Activated CD4-positive, alpha-beta T cell treated with anti-CD3 and anti-CD28 coated beads for 24 hours (primary cell): ENCODE measurements around the gene ZNRF3.
"Not testable (repeated sequence)": the region's sequence is repeated elsewhere in the genome, so short reads cannot be mapped to it uniquely, and the experiment has no call there.

ENCODE experiments used
- DNase-seq, 2 donors: peaks; one replicate each; pipeline ENCODE4 v3.0.0-alpha.2; 2020; ENCODE audit warnings: low read depth in 2 of 2

The ZNRF3 gene

DNA sequence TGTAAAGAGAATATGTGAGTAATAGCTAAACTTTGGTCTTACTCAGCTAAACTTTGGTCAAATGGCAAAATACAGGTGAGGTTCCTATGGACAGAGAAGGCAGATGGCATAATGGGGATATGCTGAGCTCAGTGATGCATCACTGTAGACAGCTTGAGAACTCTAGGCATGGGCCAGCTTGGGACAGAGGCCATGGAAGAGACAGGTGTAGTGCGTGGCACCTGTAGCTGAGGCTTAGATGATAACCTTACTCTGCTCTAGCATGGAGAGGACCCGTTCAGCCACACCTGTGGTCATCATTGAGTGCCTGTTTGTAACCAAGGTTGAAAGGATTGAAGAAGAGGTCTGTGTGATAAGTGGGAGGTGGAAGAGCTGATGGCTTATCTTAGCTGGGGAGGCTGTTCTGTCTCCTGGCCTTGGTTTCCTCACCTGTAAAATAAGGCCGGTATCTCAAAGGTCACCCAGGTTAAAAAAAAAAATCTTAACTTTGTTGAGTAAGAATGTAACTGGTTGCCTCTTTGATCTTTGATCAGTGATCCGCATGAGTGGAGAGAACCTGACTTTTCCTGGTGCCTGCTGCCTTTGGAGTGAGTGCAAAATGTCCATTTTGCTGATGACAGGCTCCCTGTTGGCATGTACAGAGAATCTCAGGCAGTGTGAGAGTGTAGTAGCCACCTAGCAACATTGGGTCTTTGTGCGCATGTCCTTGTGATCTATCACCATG, 48.6 kb downstream of the ZNRF3 start:
- no peak for DNase-seq

DNA sequence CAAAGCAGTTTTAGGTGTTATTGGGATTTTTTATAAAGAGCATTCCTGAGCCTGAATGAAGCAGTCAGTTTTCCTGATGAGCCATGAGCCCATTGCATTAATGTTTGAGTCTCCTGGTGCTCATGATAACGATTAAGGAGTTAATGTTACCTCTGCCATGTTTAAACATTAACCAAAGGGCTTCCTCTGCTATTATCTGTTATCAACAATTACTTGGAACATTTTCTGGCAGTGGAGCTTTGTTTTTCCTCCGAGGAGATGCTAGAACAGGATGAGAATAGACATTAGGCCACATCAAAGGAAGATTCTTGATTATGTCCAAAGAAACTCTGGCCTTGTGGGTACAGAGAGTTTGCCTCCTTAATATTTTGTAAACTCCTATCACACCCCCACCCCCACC, 49.9 kb downstream of the ZNRF3 start:
- DNase-seq: no peak

DNA sequence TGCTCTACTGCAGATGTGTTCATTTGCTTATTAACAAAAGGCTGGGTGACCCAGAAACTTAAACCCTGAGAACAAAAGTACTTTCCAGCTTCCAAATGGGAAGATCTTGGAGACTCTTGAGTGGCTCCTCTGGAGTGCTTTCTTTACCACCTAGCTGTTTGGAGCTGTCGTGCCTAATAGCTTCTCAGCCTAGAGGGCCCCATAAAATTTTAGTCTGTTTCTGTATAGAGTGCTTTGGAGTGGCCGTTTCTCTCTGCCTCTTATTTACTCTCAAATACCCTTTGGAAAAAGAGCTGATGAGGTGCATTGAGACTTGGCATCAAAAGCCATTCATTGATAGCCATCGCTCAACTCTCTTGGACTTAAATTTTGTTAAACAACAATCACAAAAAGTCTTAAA, 50.7 kb downstream of the ZNRF3 start:
- DNase-seq: no peak

DNA sequence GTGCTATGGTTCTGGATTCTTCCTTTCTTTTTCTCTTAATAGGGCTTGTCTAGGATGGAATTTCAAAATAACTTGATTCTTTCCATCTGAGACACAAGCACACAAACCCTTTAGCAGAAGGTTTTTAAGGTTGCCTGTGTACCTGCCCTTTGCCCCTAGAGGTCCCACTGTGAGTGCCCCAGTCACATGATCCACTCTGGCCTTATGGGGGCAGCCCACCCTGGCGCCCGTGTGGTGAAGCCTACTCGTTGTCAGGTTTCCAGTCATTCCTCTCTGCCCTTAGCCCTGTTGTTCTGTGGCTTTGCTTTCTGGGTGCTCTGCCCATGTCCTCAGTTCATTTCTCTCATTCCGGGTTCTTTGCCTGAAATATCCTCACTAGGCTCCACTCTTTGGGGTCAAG, 51.8 kb downstream of the ZNRF3 start:
- no peak for DNase-seq

GRCh38 chr22:28935713-28936112, 52.3 kb downstream of the ZNRF3 start:
- no peak for DNase-seq

DNA sequence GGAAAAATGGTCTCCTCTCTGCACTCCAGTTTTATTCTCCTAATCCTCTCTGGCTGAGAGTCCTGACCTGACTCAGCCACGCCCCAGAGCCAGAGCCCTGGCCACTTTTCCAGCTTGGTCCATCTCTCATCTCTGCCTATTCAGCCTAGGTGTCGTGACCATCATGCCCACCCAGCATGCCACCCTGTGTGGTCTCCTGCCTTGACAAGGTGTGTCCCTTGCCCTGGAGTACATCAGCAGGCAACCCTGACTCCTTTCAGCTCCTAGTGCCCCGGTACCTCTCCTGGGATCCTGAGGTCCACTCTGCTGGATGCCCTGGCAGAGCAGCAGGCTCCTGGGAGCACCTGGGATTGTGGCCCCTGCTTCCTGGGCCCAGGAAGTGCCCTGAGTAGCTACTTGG, 52.8 kb downstream of the ZNRF3 start:
- no peak for DNase-seq

DNA sequence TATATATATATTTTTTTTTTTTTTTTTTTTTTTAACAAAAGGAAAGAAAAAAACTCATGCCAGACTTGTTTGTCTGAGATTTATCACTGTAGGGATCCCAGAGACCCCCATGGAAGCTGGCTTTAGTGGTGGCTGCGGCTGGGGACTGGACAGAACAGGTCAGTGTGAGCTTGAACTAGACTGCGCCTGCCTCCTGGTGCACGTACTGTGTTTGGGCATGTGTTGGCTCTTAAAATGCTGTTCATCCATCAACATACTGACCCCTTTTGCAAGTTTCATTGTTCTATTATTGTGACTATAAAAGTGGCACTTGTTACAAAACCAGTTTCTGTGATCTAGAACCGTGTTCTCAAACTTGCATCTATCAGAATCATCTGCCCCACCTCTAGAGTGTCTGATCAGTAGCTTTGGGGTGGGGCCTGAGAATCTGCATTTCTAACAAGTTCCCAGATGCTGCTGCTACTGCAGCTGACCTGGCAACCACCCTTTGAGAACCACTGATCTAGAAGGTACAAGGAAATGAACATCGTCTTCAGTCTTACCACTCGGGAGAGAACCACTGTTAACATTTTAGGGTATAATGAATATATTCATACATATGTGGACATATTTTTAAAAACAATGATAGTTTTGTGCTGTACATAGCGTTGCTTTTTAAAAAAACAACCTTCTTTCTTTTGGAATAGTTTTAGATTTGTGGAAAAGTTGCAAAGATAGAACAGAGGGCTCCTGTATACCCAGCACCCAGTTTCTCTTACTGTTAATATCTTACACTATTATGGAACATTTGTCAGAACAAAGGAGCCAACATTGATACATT, 54.0 kb downstream of the ZNRF3 start:
- DNase-seq: no peak

- no peak for DNase-seq
These were observed 55.0 kb downstream of the ZNRF3 start for GRCh38 chr22:28938286-28938833.

DNA sequence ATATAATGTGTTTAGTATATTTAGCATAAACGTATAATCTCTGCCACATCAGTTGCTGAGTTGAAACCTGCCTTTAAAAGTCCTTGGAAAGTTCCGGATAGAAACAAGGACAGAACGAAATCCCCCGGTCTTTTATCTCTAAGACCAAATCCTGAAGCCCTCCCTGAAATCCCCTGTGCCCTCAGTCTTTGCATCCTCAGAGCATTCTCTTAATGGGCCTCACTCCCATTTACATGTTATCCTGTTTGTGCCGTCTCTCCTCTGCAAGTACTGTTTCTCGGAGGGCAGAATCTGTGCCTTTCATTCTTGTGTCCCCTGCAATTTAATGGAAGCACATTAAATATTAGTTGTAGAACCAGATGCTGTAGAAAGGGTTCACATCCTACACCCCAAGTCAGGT, 56.0 kb downstream of the ZNRF3 start:
- DNase-seq: no peak

DNA sequence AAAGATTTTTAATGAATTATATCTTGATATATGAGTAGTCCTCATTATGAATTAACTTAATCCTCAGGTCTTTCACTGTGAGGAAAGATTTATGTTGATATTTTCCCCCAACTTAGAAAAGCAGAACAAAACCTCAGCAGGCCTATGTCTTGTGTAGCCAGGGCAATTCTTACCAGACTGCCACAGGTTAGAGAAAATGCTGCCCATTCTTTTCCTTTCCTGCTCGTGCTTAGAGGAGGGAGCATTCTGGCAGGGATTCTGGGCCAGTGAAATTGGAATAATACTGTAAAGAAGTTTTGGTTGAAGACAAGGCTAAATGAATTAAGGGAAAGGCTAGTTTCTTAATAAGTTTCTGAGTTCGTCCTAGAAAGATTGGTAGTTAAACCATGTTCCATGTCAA, 56.6 kb downstream of the ZNRF3 start:
- DNase-seq: no peak

- DNase-seq: no peak
These were observed 57.1 kb downstream of the ZNRF3 start for GRCh38 chr22:28940441-28940840.

DNA sequence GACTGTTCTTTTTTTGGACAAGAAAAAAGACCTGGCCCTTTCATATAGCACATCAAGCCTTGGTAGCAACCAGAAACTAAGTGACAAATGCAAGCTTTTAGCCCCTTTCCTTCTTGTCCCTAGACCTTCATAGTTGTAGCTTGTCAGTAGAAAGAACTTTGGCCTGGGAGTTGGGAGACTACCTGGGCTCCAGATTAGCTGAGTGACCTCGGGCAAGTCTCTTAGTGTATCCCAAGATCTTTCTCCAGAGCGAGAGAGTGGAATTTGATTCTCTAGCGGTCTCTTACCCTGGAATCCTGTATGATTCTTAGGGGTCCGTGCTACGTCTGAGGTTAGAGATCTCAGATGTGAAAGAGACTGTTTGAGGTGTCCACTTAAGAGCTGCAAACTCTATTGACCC, 59.0 kb downstream of the ZNRF3 start:
- DNase-seq: no peak

DNA sequence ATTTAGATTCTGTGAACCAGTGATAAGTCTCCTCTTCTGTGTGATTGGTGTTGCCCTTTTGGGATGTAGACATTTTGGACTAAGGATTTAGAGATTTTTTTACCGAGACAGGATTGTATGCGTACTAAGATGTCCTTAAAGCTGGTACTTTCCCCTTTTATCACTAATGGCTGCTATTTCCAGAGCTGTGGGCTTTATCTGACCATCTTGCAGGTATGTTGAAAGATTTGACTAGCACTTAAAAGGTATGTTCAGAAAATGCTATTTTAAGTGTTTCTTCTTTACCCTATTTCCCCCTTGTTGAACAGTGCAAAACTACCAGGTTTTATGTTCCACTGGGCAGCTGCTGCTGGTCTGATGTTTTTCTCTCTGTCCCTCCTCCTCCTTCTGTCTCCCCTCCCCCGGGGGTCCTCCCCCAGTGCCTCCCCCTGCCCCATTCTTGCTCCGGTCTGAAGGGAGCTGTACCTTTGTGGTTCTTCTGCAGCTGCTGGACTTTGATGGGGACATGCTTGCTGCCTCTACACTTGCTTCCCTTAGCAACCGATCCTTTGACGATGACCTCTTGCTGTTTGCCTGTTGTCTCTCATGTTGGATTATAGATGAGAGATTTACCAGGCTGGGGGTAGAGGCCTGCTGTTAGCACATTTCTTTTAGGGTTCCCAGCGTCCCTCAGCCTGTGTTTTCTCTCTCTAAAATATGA, 59.6 kb downstream of the ZNRF3 start:
- DNase-seq: no peak

DNA sequence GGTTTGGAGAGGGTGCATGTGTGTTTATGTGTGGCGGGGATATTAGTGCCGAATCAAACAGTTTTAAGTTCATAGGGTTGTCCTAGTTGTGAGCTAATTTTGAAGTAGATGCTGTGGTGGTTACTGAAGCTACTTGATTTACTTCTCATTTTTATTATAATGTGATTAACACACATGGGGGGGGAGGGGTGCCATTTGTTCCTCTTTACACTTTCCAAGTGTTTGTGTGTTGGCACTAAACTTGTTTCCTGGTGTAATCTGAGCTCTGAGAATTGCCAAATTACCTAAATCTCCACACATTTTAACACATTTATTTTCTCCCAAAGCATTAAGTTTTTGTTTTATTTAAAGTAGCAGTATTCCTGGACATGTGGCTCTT, 60.1 kb downstream of the ZNRF3 start:
- DNase-seq: no peak

GRCh38 chr22:28947125-28947524, 63.8 kb downstream of the ZNRF3 start:
- DNase-seq: no peak

DNA sequence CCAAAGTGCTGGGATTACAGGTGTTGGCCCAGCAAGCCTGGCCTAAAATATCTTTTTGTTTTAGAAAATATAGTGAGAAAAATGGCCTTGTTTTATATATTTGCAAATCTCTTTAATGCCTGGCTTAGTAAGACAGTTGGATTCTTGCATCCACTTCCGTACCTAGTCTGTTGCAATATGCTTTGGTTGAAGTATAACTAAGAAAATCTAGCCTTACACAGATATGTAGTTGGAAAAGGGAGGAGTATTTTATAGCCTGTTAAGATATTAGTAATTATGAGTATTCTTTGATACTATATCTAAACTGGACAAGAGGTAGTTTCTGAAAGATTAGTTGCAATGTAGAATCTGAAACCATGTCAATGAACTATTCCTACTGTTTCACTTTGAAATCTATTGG, 65.1 kb downstream of the ZNRF3 start:
- DNase-seq: no peak

- DNase-seq: not testable (repeated sequence)
These were observed 65.6 kb downstream of the ZNRF3 start for GRCh38 chr22:28948860-28949551.

DNA sequence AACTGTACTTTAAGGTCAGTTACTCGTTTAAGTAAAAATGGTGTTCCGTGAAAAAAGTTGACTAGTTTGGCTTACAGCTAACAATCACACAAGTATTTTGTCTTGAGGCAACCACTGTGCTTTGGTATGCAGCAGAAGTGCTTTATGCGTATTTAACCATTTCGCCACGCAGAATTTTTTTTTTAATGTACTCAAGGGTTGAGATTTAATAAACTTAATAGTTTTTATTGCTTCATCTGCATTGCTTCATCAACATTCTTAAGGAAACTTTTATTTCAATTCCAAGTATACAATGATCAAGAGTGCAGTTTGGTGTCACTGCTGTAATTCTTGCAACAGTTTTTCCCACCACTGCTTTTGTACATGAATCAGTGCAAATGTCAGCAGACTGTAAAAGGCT, 66.4 kb downstream of the ZNRF3 start:
- no peak for DNase-seq

DNA sequence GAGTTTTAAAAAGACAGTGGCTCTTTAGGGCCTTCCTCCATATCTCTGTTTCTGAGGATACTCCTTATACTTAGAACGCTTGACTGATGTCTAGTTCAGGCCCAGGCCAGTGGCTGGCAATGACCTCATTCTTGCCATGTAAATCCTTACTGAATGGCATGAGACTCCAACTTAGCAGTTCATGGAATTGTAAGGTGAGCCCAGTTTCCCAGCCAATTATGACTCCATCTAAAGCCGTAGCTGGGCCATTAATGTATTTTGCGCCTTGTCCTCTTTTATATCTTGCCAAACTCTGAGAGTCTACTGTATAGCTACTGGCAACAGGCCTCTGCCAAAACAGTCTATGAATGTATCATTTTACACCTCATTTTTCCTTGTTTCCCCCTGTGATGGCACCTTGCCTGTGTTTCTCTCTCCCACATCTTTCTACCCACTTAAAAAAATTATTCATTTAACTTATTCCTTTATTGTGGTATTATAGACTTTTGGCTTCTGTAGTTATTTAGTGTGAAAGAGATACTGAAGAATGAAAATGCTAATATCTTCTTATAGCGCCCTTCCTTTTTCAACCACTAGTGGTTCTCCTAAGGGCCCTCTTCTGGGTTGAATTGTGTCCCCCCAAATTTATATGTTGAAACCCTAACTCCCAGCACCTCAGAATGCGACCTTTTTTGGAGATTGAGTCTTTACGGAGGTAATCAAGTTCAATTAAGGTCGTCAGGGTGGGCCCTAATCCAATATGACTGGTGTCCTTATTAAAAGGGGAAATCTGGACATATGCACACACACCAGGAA, 67.4 kb downstream of the ZNRF3 start:
- DNase-seq: no peak

GRCh38 chr22:28951530-28951929, 68.2 kb downstream of the ZNRF3 start:
- DNase-seq: no peak

GRCh38 chr22:28951969-28952521, 68.7 kb downstream of the ZNRF3 start:
- DNase-seq: no peak
